Right lobe of liver (tissue), 4 donors: ENCODE measurements around the gene NTM.

Experiments used
- POLR2A ChIP-seq: fragments of 450-650 bp; IDR thresholded peaks from one replicate; pipeline ENCODE4 v1.6.1; 2017; ENCODE audit warnings: antibody characterized with exemption, mild to moderate bottlenecking
- TF ChIP-seq, protein P1 (sequence below), 4 donors: fragments of 200-600 bp in 3 of 4; fragments of 450-650 bp in 1 of 4; IDR thresholded peaks; one replicate each; pipeline versions ENCODE4 v1.5.1 to v1.8.0; 2016 to 2022; ENCODE audit warnings: antibody characterized with exemption in 4 of 4, mild to moderate bottlenecking in 2 of 4
- donor health status: DM: no; HTN: no; CAD: no.
- donor health status: DM: no; HTN: no; CAD: no.
- donor health status: DM: no; HTN: yes; CAD: no.

DNA sequence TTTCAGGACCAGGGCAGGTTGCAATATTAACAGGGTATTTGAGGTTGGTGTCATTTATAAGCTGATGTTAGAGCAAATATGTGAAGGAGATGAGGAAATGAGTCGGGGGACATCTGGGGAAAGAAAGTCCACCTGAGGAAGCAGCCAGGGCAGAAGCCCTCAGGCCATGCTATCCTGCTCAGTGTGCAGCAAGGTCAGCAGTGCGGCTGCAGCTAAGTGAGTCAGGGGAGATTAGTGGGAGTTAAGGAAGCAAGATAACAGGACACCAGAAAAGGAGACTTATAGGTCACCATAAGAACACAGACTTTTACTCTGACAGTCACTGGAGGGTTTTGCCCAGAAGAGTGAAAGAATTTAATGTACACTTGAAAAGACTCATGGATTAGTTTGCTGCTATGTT is 468.9 kb downstream of the NTM start:
- TF ChIP-seq, protein P1, sequence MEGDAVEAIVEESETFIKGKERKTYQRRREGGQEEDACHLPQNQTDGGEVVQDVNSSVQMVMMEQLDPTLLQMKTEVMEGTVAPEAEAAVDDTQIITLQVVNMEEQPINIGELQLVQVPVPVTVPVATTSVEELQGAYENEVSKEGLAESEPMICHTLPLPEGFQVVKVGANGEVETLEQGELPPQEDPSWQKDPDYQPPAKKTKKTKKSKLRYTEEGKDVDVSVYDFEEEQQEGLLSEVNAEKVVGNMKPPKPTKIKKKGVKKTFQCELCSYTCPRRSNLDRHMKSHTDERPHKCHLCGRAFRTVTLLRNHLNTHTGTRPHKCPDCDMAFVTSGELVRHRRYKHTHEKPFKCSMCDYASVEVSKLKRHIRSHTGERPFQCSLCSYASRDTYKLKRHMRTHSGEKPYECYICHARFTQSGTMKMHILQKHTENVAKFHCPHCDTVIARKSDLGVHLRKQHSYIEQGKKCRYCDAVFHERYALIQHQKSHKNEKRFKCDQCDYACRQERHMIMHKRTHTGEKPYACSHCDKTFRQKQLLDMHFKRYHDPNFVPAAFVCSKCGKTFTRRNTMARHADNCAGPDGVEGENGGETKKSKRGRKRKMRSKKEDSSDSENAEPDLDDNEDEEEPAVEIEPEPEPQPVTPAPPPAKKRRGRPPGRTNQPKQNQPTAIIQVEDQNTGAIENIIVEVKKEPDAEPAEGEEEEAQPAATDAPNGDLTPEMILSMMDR (IDR thresholded peaks at IDR 0.05): no peak
- TF ChIP-seq POLR2A: no peak
